HL-60/S4 (cell line): ENCODE measurements around the gene SH2B3.

Source experiments
- in situ Hi-C: fragments of 300-500 bp; cut with MboI; formaldehyde crosslinking; loops from 2 replicates; pipeline ENCODE4 v1.14.3; 2022; ENCODE audit warnings: low sequenced_read_pairs

The SH2B3 gene

GRCh38 chr12:111427417-111428074, 21.8 kb downstream of the SH2B3 start:
- in situ Hi-C loops, result no loop called here

GRCh38 chr12:111428081-111428727, 22.5 kb downstream of the SH2B3 start:
- in situ Hi-C loops, result no loop called here

GRCh38 chr12:111428728-111429175, 23.0 kb downstream of the SH2B3 start:
- in situ Hi-C loops, result no loop called here

DNA sequence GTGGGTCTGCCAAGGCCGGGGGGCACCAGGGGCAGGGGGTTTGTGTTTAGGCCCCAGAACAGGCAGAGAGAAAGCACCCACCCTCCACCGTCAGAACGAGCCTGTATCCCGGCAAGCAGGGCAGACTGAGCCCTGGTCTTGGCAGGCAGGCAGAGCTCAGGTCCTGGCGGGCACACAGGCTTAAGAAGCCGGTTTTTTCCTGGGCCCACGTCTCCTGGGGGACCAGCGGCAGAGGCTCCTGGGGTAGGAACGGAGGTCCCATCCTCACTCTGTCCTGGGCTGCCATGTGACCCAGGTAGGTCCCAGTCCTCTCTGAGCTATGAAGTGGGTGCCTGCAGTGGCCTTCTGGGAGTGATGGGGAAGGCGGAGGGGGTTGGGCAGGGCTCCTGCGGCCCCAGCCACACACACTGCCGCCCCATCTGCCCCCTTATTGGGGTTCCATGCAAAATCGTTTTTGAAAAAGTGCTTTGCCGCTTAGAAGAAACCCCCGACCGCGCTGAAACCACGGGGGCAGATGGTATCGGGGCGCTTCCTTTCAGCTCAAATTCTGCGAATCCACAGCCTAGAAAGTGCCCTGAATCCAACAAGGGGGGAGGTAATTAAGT, 24.2 kb downstream of the SH2B3 start:
- in situ Hi-C loops, result no loop called here

DNA sequence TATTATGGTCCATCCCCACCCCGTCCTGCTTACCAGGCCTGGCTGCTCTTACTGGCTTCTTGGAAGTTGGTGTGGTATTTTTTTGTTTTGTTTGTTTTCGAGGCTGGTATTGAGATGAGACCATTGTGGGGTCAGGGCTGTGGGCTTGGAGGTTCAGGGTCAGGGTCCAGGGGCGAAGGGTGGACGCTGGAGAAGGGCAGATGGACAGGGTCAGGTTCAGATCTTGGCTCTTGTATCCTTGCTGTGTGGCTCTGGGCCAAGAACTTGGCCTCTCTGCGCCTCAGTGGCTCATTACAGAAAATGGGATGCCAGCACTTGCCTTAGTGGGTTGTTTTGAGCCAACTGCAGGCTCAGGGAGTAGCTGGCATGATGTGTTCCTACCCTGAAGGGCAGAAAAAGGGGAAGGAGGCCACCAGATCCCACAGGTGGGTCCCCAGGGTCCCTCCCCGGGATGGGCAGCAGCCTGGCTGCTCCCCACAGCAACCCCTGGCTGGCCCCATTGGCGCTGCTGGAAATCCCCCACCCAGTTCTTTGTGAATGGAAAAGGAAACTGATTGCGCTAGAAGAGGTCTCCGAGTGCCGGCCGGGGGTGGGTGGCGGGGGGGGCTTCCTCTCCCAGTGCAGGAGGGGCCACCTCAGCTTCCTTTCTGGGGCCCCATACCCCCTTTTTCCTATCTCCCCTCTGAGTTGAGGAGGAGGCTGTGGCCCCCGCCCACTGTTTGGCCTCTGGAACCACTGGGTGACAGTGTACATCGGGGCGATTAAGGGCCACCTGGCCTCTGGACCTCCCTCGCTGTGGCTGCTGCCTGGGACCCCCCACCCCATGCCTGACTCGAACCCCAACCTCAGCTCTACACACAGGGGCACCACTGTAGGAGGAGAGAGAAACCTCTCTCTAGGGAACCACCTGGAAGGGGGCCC, 25.0 kb downstream of the SH2B3 start:
- in situ Hi-C loops, result no loop called here

GRCh38 chr12:111431772-111432171, 26.0 kb downstream of the SH2B3 start:
- in situ Hi-C loops, result no loop called here

DNA sequence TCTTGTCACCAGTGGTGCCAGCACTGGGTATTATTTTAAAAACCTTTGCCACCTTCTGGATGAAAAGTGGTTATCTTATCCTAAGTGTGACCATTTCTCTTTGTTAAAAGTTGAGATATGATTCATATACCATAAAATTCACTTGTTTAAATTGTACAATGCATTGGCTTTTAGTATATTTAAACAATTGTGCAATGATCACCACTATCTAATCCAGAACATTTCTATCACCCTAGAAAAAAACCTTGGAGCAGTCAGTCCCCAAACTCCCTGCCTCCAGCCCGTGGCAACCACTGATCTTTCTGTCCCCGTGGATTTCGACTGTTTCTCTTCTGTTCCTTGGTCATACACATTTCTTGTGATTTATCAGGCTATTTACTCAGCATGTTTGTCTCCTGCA, 28.3 kb downstream of the SH2B3 start:
- in situ Hi-C loops, result no loop called here

DNA sequence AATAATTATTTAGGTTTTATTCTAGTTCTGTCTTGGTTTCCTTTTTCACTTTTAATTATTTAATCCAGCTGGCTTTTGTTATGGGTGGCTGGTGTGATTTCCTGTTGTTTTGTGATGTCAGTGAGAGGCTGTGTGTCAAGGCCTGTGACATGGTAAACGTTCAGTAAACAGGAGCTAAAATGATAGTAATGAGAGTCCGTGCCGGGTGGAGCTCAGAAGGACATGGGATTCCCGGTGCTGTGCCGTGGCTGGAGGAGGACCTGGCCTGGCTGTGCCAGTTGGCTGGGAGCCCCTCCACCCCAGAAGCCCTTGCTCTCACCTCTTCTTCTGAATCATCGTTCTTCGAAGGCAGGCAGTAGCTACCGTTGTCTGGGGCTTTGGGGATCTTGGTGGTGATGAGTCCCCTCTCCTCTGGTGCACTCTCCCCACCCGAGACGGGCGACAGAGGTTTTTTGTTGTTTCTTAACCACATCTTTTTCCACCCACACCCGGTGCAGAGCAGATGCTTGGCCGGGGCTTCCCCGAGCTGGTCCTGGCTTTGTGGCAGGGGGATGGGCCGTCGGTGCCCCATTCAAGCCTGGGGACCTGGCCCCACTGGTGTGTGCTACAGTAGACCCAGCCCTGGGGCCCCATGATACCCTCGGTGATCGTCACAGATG, 29.1 kb downstream of the SH2B3 start:
- in situ Hi-C loops, result no loop called here

- in situ Hi-C loops, result no loop called here
These were observed 30.0 kb downstream of the SH2B3 start for GRCh38 chr12:111435661-111436201.

- in situ Hi-C loops, result no loop called here
These were observed 30.5 kb downstream of the SH2B3 start for GRCh38 chr12:111436266-111436665.

DNA sequence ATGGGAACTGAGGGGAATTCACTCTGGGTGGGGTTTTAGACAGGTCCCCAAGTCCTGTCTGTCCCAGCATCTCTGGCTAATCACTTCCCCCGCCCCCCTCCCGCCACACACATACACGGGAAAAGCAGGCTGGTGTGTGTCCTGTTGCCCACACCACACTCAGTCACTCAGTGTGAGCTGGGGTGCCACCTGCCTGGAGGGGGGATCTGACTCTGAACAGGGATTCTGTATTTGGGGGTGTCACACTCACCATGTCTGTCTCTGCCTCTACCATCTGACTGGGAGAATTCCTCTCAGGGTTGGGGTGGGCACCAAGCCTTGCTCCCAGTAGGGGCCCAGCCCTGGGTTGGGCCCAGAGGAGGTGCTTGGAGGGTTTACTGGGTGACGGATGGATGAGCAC, 31.1 kb downstream of the SH2B3 start:
- in situ Hi-C loops, result no loop called here

DNA sequence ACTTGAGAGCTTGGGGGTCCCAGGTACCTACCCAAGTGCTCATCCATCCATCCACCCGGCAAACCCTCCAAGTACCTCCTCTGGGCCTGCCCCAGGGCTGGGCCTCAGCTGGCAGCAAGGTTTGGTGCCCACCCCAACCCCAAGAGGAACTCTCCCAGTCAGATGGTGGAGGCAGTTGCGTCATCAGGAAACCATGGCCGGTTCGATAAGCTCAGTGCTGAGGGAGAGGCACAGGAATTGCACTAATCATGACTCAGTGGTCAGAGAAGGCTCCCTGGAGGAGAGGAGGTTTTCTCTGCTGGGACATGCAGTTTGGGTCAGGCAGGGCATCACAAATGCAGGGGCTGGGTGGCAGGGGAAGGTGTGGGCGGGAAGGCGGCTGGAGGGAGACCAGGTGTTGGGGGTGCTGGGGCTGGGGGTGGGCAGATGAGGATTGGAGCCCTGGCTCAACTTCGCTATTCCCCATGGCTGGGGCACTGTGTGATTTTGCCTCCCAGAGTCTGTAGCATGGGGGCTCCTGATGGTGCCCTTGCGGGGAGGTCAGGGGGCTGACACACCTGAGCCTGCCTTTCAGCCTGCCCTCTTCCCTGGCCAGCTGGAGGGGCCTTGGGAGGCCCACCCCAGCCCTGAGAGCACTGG, 32.2 kb downstream of the SH2B3 start:
- in situ Hi-C loops, result no loop called here

DNA sequence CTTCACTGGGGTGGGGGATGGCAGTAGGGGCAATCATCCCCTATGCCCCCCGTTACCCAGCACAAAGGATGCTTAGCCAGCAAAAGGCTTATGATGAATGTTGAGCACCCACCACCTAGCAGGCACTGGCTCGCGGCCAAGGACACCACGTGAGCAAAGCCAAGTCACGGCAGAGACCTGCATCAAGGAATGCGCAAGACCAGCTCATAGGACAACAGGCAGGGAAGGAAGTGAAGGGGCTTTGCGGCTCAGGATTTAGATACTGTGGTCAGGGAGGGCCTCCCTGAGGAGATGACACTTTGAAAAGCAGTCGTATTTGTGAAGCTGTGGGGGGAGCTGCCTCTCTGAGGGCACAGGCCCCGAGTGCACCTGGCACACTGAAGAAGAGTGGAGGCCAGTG, 32.8 kb downstream of the SH2B3 start:
- in situ Hi-C loops, result no loop called here

DNA sequence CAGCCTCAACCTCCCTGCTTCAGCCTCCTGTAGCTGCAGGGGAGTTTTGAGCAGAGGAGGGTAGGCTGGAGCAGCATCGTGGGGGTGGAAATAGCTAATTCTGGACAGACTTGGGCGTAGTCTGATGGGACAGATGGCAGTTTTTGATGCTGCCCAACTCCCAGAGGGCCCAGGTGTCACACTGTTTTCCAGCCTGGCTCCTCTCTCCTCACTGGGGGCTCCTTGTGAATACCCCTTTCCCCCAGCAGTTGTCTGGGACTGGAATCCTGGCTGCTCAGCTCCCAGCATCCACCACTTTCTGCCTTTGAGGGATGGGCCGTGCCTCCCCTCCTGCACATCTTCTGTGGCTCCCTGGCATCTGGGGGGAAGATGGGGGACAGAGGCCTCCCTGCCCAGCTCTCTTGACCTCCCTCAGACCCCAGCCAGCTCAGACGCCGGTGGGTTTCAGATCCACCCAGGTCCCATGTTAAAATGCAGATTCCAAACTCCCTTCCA, 34.0 kb downstream of the SH2B3 start:
- in situ Hi-C loops, result no loop called here

DNA sequence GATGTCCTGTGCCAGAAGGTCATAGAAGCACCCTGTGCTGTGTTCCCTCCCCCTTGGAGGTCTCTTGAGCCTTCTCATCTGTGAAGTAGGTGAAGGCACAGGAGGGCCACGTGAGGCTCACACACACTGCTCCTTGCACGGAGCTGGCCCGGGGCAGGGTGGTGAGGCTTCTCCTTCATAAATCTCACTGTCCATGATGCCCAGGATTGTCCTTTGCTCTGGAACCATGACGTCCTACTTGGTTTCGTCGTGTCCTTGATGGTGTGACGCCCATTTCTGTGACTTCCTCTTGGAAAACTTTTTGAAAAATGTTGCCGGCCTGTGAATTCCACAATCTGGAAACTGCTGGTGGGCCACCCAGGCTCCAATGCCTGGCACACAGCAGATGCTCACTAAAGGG, 34.4 kb downstream of the SH2B3 start:
- in situ Hi-C loops, result no loop called here

DNA sequence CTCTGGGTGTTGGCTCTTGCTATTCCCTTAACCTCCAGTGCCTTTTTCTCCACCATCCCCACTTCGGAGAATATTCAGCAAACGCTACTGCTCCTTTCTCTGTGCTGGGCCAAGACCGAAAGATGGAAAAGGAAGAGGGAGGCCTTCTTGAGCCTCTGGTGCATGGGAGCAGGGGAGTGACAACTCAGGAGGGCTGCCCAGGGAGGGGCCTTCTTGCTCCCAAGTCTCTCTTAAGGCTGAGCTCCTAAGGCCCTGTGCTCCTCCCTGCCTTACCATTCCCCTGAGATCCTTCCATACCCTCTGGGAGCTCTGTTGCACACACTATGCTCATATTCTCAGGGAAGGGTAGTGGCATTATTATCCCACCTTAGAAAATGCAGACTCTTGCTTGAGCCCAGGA, 34.9 kb downstream of the SH2B3 start:
- in situ Hi-C loops, result no loop called here

- in situ Hi-C loops, result no loop called here
These were observed 35.6 kb downstream of the SH2B3 start for GRCh38 chr12:111441107-111441928.

- in situ Hi-C loops, result no loop called here
These were observed 36.8 kb downstream of the SH2B3 start for GRCh38 chr12:111442301-111443045.
